ENCODE measurements around the gene HIKESHI.
"Not testable (repeated sequence)": the region's sequence is repeated elsewhere in the genome, so short reads cannot be mapped to it uniquely, and the experiment has no call there.

Gene HIKESHI

GRCh38 chr11:86302092-86302793 is at the start of gene HIKESHI:
Gene HIKESHI, plus strand, starts transcription at chr11:86302240. Its CDS starts 209 bp downstream, at chr11:86302449.
- DNase-seq (ENCODE audit: low read depth in 2 of 2, low spot score in 1 of 2), result peak; percentile 76 to 85

GRCh38 chr11:86255896-86256295 is 46.1 kb upstream of the HIKESHI start:
- no peak for DNase-seq (ENCODE audit: low read depth in 2 of 2, low spot score in 1 of 2)

GRCh38 chr11:86256608-86257007 is 45.4 kb upstream of the HIKESHI start:
- no peak for DNase-seq (ENCODE audit: low read depth in 2 of 2, low spot score in 1 of 2)

- DNase-seq (ENCODE audit: low read depth in 2 of 2, low spot score in 1 of 2), result no peak
Observed at GRCh38 chr11:86257446-86257845, 44.6 kb upstream of the HIKESHI start.

- DNase-seq (ENCODE audit: low read depth in 2 of 2, low spot score in 1 of 2), result no peak
Observed at GRCh38 chr11:86259730-86260129, 42.3 kb upstream of the HIKESHI start.

GRCh38 chr11:86261328-86261727 is 40.7 kb upstream of the HIKESHI start:
- no peak for DNase-seq (ENCODE audit: low read depth in 2 of 2, low spot score in 1 of 2)

- DNase-seq (ENCODE audit: low read depth in 2 of 2, low spot score in 1 of 2), result no peak
Observed at GRCh38 chr11:86262387-86262786, 39.7 kb upstream of the HIKESHI start.

GRCh38 chr11:86264649-86265048 is 37.4 kb upstream of the HIKESHI start:
- DNase-seq (ENCODE audit: low read depth in 2 of 2, low spot score in 1 of 2), result no peak

GRCh38 chr11:86265194-86265593 is 36.8 kb upstream of the HIKESHI start:
- no peak for DNase-seq (ENCODE audit: low read depth in 2 of 2, low spot score in 1 of 2)

GRCh38 chr11:86269645-86270044 is 32.4 kb upstream of the HIKESHI start:
- DNase-seq (ENCODE audit: low read depth in 2 of 2, low spot score in 1 of 2), result no peak

GRCh38 chr11:86274503-86274902 is 27.5 kb upstream of the HIKESHI start:
- DNase-seq (ENCODE audit: low read depth in 2 of 2, low spot score in 1 of 2), result no peak

GRCh38 chr11:86274999-86275398 is 27.0 kb upstream of the HIKESHI start:
- no peak for DNase-seq (ENCODE audit: low read depth in 2 of 2, low spot score in 1 of 2)

GRCh38 chr11:86275493-86276370 is 26.3 kb upstream of the HIKESHI start:
- no peak for DNase-seq (ENCODE audit: low read depth in 2 of 2, low spot score in 1 of 2)

- no peak for DNase-seq (ENCODE audit: low read depth in 2 of 2, low spot score in 1 of 2)
Observed at GRCh38 chr11:86277741-86278140, 24.3 kb upstream of the HIKESHI start.

GRCh38 chr11:86278226-86278625 is 23.8 kb upstream of the HIKESHI start:
- no peak for DNase-seq (ENCODE audit: low read depth in 2 of 2, low spot score in 1 of 2)

- no peak for DNase-seq (ENCODE audit: low read depth in 2 of 2, low spot score in 1 of 2)
Observed at GRCh38 chr11:86279747-86280146, 22.3 kb upstream of the HIKESHI start.

GRCh38 chr11:86287468-86287796 is 14.6 kb upstream of the HIKESHI start:
- no peak for DNase-seq (ENCODE audit: low read depth in 2 of 2, low spot score in 1 of 2)

- DNase-seq (ENCODE audit: low read depth in 2 of 2, low spot score in 1 of 2), result no peak
Observed at GRCh38 chr11:86288776-86289507, 13.1 kb upstream of the HIKESHI start.

GRCh38 chr11:86289508-86290280 is 12.3 kb upstream of the HIKESHI start:
- not testable (repeated sequence) for DNase-seq (ENCODE audit: low read depth in 2 of 2, low spot score in 1 of 2)

GRCh38 chr11:86291466-86292262 is 10.4 kb upstream of the HIKESHI start:
- DNase-seq (ENCODE audit: low read depth in 2 of 2, low spot score in 1 of 2), result peak in 1 of 2 donors; percentile 23

All from stimulated activated CD8-positive, alpha-beta memory T cell treated with anti-CD3 and anti-CD28 coated beads, Interleukin-4, amount 100 ng/mL, for 1 hour (primary cell).